ENCODE measurements around the gene SRSF10. TPM values are rescaled to one million over a fixed set of nuclear protein-coding genes. Genes with fewer than 3 reads are reported as not detected.

SRSF10 gene
- polyA plus RNA-seq, 1 donor (not counting 4 experiments of a cell fraction or from before 2014, with no cell fraction given), result 116 TPM

GRCh38 chr1:23947366-23947765 is 32.8 kb downstream of the SRSF10 start:
- Histone ChIP-seq H3K4me1 (ENCODE audit: control insufficient read depth, extremely low read depth, insufficient read depth, low read length) (peaks cover 15% of the 10 kb centered on the region), H4K20me1 (ENCODE audit: control insufficient read depth, extremely low read depth, insufficient read depth, low read length) (no peaks in the 10 kb centered on the region), H3K9me1 (ENCODE audit: control insufficient read depth, extremely low read depth, insufficient read depth, low read length) (no peaks in the 10 kb centered on the region), H3K27me3 (ENCODE audit: control insufficient read depth, extremely low read depth, insufficient read depth, low read length) (no peaks in the 10 kb centered on the region), H3K36me3 (ENCODE audit: control insufficient read depth in 2 of 2, extremely low read depth in 1 of 2, insufficient read depth in 2 of 2, low read length in 2 of 2) (no peaks in the 10 kb centered on the region), H3K79me2 (ENCODE audit: control insufficient read depth, insufficient read depth, low read length) (no peaks in the 10 kb centered on the region), H3K4me2 (ENCODE audit: control insufficient read depth, extremely low read depth, insufficient read depth, low read depth, low read length) (no peak overlapping the region), H3K9ac (ENCODE audit: control insufficient read depth, extremely low read depth, insufficient read depth, low read length) (no peak overlapping the region), H2AFZ (ENCODE audit: control insufficient read depth, low read length) (no peak overlapping the region), H3K9me3 (ENCODE audit: control insufficient read depth, low read depth, low read length) (no peaks in the 10 kb centered on the region), H3K27ac (ENCODE audit: control insufficient read depth, insufficient read depth, low read length) (no peak overlapping the region), H3K4me3 (ENCODE audit: control insufficient read depth in 2 of 3, extremely low read depth in 1 of 3, insufficient read depth in 2 of 3, low read depth in 1 of 3, low read length in 3 of 3) (no peak overlapping the region)
- DNase-seq (ENCODE audit: low read depth, low spot score) (no peak), FAIRE-seq (no peak)
- TF ChIP-seq EZH2 (IDR thresholded peaks at IDR 0.05; ENCODE audit: low read length), result no peak
- no peak for TF ChIP-seq CTCF (optimal IDR thresholded peaks at IDR 0.05 in 1 of 3, IDR thresholded peaks at IDR 0.05 in 1 of 3, conservative IDR thresholded peaks at IDR 0.05 in 1 of 3; ENCODE audit: extremely low read depth in 1 of 3, insufficient read depth in 2 of 3, low read length in 3 of 3)
- dilution Hi-C loops (cut with MboI; ENCODE audit: extremely low pct_ligation_motif_present, low sequenced_read_pairs), result no loop called here

- Histone ChIP-seq H3K4me3 (ENCODE audit: control insufficient read depth in 2 of 3, extremely low read depth in 1 of 3, insufficient read depth in 2 of 3, low read depth in 1 of 3, low read length in 3 of 3) (no peak overlapping the region), H3K79me2 (ENCODE audit: control insufficient read depth, insufficient read depth, low read length) (no peaks in the 10 kb centered on the region), H4K20me1 (ENCODE audit: control insufficient read depth, extremely low read depth, insufficient read depth, low read length) (no peaks in the 10 kb centered on the region), H3K27ac (ENCODE audit: control insufficient read depth, insufficient read depth, low read length) (no peak overlapping the region), H3K27me3 (ENCODE audit: control insufficient read depth, extremely low read depth, insufficient read depth, low read length) (peaks cover 8% of the 10 kb centered on the region), H3K9me1 (ENCODE audit: control insufficient read depth, extremely low read depth, insufficient read depth, low read length) (no peaks in the 10 kb centered on the region), H3K9me3 (ENCODE audit: control insufficient read depth, low read depth, low read length) (no peaks in the 10 kb centered on the region), H2AFZ (ENCODE audit: control insufficient read depth, low read length) (no peak overlapping the region), H3K4me2 (ENCODE audit: control insufficient read depth, extremely low read depth, insufficient read depth, low read depth, low read length) (no peak overlapping the region), H3K36me3 (ENCODE audit: control insufficient read depth in 2 of 2, extremely low read depth in 1 of 2, insufficient read depth in 2 of 2, low read length in 2 of 2) (no peaks in the 10 kb centered on the region), H3K4me1 (ENCODE audit: control insufficient read depth, extremely low read depth, insufficient read depth, low read length) (no peaks in the 10 kb centered on the region), H3K9ac (ENCODE audit: control insufficient read depth, extremely low read depth, insufficient read depth, low read length) (no peak overlapping the region)
- dilution Hi-C loops (cut with MboI; ENCODE audit: extremely low pct_ligation_motif_present, low sequenced_read_pairs), result no loop called here
- FAIRE-seq (no peak), DNase-seq (ENCODE audit: low read depth, low spot score) (no peak)
- TF ChIP-seq CTCF (optimal IDR thresholded peaks at IDR 0.05 in 1 of 3, IDR thresholded peaks at IDR 0.05 in 1 of 3, conservative IDR thresholded peaks at IDR 0.05 in 1 of 3; ENCODE audit: extremely low read depth in 1 of 3, insufficient read depth in 2 of 3, low read length in 3 of 3), result no peak
- TF ChIP-seq EZH2 (IDR thresholded peaks at IDR 0.05; ENCODE audit: low read length), result no peak
Observed at GRCh38 chr1:23936481-23937176, 43.5 kb downstream of the SRSF10 start.

All from keratinocyte (primary cell).